GM19035 (cell line): ENCODE results near the gene SMIM41.

Source experiments
- ATAC-seq: cut with Tn5 transposase; IDR thresholded peaks from one replicate; pipeline ENCODE4 v1.9.1; 2021; ENCODE audit not compliant: unreplicated experiment

The SMIM41 gene

GRCh38 chr12:52145228-52146088, 66.0 kb downstream of the SMIM41 start:
- no peak for ATAC-seq

DNA sequence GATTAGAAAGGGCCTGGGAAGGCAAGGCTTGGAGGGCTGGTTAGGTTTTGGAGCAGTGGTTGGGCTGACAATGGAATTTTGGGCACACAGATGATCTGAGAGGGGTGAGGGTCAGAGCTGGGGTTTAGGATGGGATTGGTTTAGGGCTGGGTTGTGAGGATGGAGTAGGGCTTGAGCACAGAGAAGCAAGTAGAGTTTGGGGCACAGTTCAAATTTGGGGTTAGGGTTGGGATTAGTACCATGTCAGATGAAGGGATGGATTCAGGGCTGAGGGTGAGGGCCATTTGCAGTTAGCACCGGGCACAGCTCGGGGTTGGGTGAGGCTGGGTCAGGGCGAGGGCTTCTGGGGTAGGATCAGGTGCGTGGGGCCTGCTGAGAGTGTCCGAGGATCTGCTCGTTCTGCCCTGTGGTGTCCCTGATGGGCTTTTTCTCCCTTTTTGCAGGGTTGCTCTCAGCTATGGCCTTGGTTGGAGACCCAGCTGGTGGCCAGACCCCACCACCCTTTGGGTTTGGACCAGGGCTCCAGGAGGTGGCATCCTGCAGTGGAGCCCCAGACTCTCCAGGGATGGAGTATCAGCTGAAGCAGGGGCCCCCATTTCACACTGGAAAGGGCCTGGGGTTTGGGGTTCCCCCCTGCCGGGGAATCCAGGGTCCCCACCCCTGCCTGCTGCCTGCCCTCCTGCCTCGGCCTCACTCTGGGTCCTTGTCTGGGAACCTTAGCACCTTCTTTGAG, 66.8 kb downstream of the SMIM41 start:
- no peak for ATAC-seq

- no peak for ATAC-seq
Measured at GRCh38 chr12:52146822-52147366, 67.4 kb downstream of the SMIM41 start.

- ATAC-seq: no peak
Measured at GRCh38 chr12:52147367-52147963, 68.0 kb downstream of the SMIM41 start.

- ATAC-seq: no peak
Measured at GRCh38 chr12:52147964-52148463, 68.5 kb downstream of the SMIM41 start.

GRCh38 chr12:52148464-52149181, 69.1 kb downstream of the SMIM41 start:
- ATAC-seq: no peak

DNA sequence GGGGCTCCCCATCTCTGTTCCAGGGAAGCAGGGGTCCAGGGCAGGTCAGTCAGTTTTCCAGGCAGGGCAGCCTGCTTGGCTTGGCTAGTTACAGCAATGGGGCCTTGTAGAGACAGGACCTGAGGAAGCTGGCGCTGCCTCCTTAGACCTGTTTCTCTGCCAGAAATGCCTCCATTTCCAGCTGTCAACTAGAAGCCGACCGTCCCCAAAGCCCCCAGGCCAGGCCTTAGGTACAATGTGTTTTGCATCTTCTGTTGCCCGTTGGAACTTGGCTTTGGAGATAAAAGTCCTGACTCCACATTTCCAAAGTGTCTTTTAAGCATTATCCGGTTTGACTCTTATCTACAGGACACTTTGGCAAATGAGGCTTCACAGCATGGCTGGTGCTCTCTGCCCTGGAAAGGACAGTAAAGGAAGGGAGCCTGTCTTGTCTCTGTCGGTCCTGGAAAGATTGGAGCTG, 69.7 kb downstream of the SMIM41 start:
- no peak for ATAC-seq

DNA sequence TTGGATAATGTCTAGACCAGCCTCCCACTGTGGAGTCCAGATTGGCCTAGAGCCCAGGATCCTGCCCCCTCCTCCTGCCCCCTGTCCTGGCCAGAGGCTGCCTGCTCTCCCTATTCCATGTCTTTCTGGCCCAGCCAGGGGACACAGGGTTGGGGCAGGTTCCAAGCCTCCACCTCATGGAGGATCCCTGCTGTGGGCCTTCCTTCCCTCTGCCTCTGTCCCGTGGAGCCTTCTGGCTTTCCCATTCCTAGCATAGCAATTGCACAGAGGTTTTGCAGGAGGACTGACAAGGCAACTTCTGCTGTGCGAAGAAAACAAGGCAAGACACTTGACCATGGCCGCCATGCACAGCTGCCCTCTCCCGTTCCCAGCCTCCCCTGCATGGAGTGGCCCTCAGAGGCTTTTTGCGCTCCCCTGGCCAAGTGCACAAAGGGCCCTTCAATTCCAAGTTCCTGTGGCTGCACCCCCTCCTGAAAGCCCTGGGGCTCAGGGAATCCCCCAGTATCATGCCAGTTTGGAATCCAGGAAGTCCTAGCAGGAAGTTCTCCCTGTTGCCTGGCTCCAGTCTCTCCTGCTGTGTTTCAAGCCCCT, 70.2 kb downstream of the SMIM41 start:
- no peak for ATAC-seq

GRCh38 chr12:52151153-52151836, 71.8 kb downstream of the SMIM41 start:
- no peak for ATAC-seq

GRCh38 chr12:52151837-52152783, 72.6 kb downstream of the SMIM41 start:
- ATAC-seq: no peak

DNA sequence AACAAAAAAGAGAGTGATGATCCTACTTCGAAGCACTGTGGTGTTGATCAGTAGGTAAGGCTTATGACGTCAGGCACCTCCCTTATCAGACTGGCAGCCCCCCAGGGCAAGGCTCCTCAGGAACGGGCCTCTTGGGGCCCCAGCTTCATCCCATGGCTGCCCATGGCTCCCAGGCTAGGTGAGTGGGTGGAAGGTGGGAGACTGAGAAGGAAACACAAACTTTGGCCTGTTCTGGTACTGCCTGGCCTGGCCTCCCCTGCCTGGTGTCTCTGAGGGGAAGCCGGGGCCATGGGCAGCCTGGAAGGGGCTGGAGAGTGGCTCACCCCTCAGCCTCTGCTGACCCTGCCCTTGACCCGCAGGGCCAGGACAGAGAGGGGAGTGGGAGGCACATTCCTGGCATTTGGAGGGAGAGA, 73.4 kb downstream of the SMIM41 start:
- no peak for ATAC-seq

GRCh38 chr12:52155048-52155868, 75.8 kb downstream of the SMIM41 start:
- no peak for ATAC-seq

DNA sequence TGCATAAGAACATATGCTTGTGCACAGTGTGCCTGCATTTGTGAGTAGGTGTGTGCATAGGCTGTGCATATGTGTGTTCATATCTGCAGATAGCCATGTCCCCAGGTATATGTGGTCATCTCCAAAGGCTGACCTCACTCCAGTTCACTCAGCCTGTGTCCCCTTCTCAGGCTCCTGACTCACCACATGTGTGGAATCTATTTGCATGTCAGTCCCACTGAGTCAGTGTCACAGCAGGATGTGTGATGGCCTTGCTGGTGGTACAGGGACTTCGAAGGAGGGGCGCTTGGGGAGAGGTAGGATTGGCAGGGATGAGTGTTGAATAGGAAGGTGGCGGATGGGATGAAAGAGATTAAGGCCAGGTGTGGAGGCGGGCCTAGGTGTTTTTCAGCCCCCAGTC, 76.8 kb downstream of the SMIM41 start:
- no peak for ATAC-seq

DNA sequence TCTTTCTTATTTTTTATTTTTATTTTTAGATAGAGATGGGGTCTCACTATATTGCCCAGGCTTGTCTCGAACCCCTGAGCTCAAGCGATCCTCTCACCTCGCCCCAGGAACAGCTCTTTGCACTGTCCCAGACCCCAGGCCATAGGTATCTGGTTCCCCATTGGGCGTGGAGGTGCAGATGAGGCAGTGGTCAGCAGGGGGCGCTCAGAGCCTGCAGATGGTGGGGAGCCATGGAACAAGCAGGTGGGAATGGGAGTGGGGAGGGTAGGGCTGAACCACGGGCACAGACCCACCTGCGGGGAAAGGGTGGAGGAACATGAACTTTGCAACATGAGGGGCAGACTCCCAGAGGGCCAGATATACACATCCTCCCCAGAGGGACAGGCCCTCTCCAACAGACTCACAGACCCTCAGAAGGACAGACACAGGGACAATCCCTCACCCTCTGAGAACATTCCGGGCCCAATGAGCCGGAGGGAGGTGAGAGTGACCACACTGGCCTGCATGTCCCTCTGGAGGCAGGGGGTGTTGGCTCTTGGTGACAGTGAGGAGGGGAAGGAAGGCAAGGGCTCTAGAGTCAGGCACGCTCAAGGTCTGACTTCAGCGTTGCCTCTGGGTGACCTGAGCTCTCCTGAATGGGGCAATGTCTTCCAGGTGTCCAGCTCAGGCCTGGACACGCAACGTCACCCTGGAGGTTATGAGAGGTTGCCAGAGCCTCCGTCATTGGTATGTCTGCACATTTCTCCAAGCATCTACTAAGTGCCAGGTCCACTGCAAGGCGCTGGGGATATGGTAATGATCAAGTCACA, 77.5 kb downstream of the SMIM41 start:
- ATAC-seq: no peak

GRCh38 chr12:52157566-52158150, 78.2 kb downstream of the SMIM41 start:
- no peak for ATAC-seq
